NCI-H524 (cell line): ENCODE results near the gene FILIP1L.
A peak's percentile ranks its signal among the peaks of the same experiment; 100 is the strongest.

Experiments used
- DNase-seq, 2 experiments: peaks; one replicate each; lab custom pipeline; 2025; lab: John Stamatoyannopoulos, UW

FILIP1L gene

GRCh38 chr3:99867594-99868310 lies 246.5 kb downstream of the FILIP1L start:
- no peak for DNase-seq

DNA sequence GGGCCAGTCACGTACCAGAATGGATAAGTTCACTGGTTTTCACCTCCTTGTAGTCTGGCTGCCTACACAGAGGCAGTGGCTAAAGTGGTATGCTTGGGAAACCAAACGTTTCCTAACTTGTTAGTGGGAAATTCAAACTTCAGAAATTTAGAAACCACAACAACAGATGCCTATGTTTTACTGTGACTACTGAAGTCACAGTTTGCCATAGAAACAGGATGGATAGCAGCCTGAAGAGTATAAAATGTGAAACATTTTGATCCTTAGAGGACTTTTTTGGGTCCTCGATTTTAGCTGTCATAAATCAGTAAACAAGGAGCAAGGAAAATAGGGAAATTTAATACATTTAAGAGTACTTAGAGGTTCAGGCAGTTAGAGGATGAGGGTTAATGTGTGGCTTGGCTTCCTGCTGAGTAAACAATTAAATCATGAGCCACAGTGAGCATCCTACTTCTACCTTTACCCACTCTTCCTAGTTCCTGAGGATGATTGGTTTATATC lies 248.0 kb downstream of the FILIP1L start:
- peak in 1 of 2 experiments; percentile 23 for DNase-seq

DNA sequence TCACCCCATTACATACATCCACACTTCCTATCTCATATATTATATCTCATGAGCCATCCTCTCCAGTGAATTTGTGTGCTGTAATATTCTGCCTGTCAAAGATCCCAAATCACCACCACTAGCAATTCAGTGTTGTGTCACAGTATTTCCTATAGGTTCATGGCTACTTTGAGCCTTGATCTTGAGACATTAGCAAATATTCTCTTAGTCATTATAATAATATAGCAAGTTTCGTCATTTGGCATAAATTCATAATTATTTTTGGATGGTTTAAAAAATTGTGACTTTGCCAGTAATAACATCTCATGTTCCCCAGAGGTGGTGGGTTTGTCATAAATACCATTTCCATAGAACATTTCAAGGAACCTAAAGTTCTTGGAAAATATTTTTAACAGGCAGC lies 249.0 kb downstream of the FILIP1L start:
- DNase-seq, result no peak

DNA sequence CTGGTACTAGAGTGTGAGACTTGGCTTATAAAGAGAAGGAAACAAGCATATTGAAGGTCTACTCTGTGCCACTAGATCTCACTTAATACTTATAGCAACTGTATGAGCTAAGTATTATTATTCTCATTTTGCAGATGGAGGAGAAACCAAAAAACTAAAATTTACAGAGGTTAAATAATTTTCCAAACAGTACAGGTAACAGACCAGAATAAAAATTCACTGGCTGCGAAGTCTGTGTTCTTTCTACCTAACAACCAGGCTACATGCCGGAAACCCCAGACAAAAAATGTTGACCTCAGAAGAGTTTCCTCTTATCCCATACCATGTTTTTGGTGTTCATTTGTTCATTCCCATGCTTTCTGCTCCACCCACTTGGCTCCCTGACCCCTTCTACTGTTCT lies 250.0 kb downstream of the FILIP1L start:
- no peak for DNase-seq

DNA sequence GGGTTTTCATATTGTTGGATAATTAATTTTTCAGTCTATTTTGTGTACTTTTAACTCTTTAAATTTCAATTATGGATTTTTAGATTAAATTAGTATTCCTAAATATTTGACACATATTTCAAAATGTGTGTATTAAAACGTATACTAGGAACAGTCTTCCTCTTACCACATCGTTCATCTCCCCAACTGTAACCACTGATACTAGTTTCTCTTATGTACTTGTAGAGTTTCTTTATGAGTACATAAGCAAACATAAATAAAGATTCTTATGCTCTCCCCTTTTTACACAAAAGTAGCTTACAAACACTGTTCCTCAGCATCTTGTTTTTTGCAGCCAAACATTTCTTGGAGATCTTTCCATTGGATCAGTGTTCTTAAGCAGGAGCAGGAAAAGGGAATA lies 250.7 kb downstream of the FILIP1L start:
- DNase-seq, result no peak

GRCh38 chr3:99863002-99863401 lies 251.3 kb downstream of the FILIP1L start:
- DNase-seq, result no peak

DNA sequence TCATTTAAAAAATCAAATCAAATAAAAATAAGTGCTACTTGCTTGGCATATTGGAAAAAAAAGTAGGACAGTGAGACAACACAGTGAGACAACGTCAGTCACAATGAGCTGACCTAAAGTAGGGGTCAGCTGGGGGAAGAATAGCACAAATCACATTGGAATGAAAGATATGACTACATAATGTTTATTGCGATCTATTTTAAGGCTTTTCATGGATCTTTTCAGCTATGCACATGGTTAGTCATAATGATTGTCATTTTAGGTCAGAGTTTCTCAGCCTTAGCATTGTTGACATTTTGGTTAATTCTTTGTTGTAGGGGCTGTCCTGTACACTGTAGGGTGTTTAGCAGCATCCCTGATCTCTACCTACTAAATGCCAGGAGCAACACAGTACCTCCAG lies 252.1 kb downstream of the FILIP1L start:
- DNase-seq, result no peak

- no peak for DNase-seq
These were observed 253.1 kb downstream of the FILIP1L start for GRCh38 chr3:99861216-99861615.

GRCh38 chr3:99859825-99860224 lies 254.5 kb downstream of the FILIP1L start:
- no peak for DNase-seq

GRCh38 chr3:99858469-99858868 lies 255.8 kb downstream of the FILIP1L start:
- DNase-seq, result no peak

GRCh38 chr3:99857278-99857677 lies 257.0 kb downstream of the FILIP1L start:
- DNase-seq, result no peak

DNA sequence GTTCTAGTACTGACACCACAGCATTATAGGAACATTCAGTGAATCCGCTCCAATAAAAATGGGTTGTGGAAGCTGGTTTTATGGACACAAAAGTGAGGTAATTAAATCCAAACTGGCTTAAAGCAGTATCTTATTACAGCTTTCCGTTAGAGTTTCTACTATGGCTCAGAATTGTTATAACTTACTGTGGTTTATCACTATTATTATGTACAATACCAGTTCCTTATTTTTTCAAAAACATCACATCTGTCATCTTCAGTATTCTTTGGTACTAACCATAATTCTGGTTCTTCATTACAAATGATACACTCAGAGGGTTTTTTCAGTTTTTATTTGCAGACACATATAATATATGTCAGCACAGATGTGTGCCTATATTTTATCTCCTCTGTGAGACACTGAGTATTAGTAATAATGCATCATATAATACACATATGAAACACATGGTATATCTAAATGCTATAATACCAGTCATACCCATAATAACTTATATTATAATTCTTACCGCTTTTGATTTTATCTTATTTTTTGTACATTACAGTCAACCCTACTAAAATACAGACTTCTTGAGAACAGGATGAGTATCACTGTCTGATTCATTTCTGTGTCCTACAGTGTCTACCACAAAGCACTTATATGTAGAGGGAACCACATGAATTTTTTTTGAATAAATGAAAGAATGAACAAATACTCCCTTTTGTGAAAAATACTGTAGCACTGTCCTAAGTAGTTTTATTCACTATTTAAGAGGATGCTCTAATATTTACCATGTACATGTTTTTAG lies 257.7 kb downstream of the FILIP1L start:
- DNase-seq, result no peak

- DNase-seq, result no peak
These were observed 258.4 kb downstream of the FILIP1L start for GRCh38 chr3:99855900-99856299.

- no peak for DNase-seq
These were observed 259.5 kb downstream of the FILIP1L start for GRCh38 chr3:99854756-99855298.

DNA sequence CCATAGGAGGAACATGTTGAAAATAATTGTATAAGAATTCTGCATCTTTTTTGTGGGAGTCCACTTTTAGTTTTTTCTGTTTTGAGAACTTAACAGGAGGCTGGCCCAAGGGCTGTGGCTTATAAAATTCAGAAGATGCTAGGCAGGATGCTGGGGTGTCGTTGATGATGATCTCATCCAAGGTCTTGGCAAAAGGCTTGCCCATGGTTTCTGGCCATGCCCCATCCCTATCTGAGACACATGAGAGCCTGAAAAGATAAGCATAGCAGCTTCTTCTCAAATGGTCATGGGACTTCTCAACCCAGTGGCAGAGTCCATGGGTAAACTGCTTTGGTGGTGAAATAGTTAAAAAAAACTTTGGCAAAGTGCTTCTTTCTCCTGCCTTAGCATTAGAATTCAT lies 261.4 kb downstream of the FILIP1L start:
- no peak for DNase-seq

DNA sequence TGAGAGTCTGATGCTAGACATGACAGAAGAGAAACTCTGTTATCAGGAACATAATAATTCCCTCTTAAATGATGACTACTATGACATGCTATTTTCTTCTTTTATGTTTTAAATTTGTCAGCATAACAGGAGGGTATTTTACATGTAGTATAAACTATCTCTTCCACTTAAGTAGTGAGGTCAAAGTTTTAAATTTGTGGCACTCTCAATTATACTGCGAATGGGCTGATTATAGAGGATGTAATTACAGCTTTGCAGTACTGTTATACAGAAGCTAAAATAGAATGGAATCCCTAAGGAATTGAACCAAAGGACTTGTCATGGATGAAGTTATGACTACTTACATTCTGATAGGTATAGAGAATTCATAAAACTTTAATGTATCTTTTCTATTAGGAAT lies 262.3 kb downstream of the FILIP1L start:
- no peak for DNase-seq

DNA sequence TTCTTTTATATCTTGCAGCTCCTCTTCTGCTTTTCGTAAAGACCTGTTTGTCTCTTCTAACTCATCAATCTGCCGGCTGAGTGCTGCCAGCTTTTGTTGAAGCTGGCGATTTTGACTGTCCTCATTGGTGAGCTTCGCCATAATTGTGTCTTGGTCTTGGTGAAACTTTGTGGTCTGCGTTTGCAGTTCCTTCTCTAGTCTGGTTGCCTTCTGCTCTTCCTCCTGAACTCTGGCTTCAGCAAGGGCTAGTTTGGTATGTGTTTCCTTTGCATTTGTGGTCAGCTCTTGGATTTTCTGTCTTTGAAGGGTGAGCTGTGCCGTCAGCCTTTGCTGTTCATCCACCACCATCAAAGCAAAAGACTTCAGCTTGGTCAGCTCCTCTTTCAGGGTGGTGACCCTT lies 263.7 kb downstream of the FILIP1L start:
- no peak for DNase-seq

GRCh38 chr3:99848433-99848832 lies 265.9 kb downstream of the FILIP1L start:
- DNase-seq, result no peak

- DNase-seq, result no peak
These were observed 267.7 kb downstream of the FILIP1L start for GRCh38 chr3:99846477-99847160.

GRCh38 chr3:99845999-99846398 lies 268.3 kb downstream of the FILIP1L start:
- DNase-seq, result no peak

- no peak for DNase-seq
These were observed 269.0 kb downstream of the FILIP1L start for GRCh38 chr3:99845331-99845730.

GRCh38 chr3:99843590-99844258 lies 270.6 kb downstream of the FILIP1L start:
- no peak for DNase-seq
